Activated CD4-positive, alpha-beta T cell treated with anti-CD3 and anti-CD28 coated beads for 48 hours (primary cell): ENCODE results near the gene PIAS3.
A peak's percentile ranks its signal among the peaks of the same experiment; 100 is the strongest.

ENCODE experiments used
- DNase-seq: peaks from one replicate; pipeline ENCODE4 v3.0.0-alpha.2; 2020

Gene PIAS3

GRCh38 chr1:145858901-145859490 lies at the start of gene PIAS3:
Gene PIAS3 (minus strand): TSS chr1:145859081. CDS start chr1:145858990, 91 bp downstream.
- DNase-seq, result peak; percentile 91

- DNase-seq, result no peak
Measured at GRCh38 chr1:145908653-145909052, 49.8 kb upstream of the PIAS3 start.

GRCh38 chr1:145906954-145907753 lies 48.3 kb upstream of the PIAS3 start:
- no peak for DNase-seq

GRCh38 chr1:145901312-145902021 lies 42.6 kb upstream of the PIAS3 start:
- DNase-seq, result no peak

- no peak for DNase-seq
Measured at GRCh38 chr1:145898756-145899155, 39.9 kb upstream of the PIAS3 start.

GRCh38 chr1:145897969-145898368 lies 39.1 kb upstream of the PIAS3 start:
- DNase-seq, result no peak

GRCh38 chr1:145895471-145895870 lies 36.6 kb upstream of the PIAS3 start:
- no peak for DNase-seq

- no peak for DNase-seq
Measured at GRCh38 chr1:145893306-145894055, 34.6 kb upstream of the PIAS3 start.

GRCh38 chr1:145892486-145893087 lies 33.7 kb upstream of the PIAS3 start:
- DNase-seq, result no peak

GRCh38 chr1:145891587-145892485 lies 33.0 kb upstream of the PIAS3 start:
- peak; percentile 72 for DNase-seq

GRCh38 chr1:145891143-145891542 lies 32.3 kb upstream of the PIAS3 start:
- DNase-seq, result no peak

GRCh38 chr1:145889722-145890121 lies 30.8 kb upstream of the PIAS3 start:
- no peak for DNase-seq

- DNase-seq, result no peak
Measured at GRCh38 chr1:145887631-145888030, 28.8 kb upstream of the PIAS3 start.

GRCh38 chr1:145886816-145887215 lies 27.9 kb upstream of the PIAS3 start:
- no peak for DNase-seq

GRCh38 chr1:145886390-145886789 lies 27.5 kb upstream of the PIAS3 start:
- DNase-seq, result no peak

GRCh38 chr1:145885738-145886287 lies 26.9 kb upstream of the PIAS3 start, which contains the start of gene ANKRD35:
Gene ANKRD35 (minus strand): TSS chr1:145885866. CDS start chr1:145885758, 108 bp downstream.
- peak; percentile 93 for DNase-seq

GRCh38 chr1:145884675-145885074 lies 25.8 kb upstream of the PIAS3 start:
- DNase-seq, result no peak

- no peak for DNase-seq
Measured at GRCh38 chr1:145879775-145880174, 20.9 kb upstream of the PIAS3 start.

GRCh38 chr1:145878724-145879123 lies 19.8 kb upstream of the PIAS3 start:
- no peak for DNase-seq

- no peak for DNase-seq
Measured at GRCh38 chr1:145877923-145878486, 19.1 kb upstream of the PIAS3 start.

- DNase-seq, result no peak
Measured at GRCh38 chr1:145874646-145875045, 15.8 kb upstream of the PIAS3 start.
